Jurkat, Clone E6-1 (cell line): ENCODE results near the gene OPCML.

Experiments
- DNase-seq: peaks from one replicate; pipeline ENCODE4 v3.0.0-alpha.2; 2011; ENCODE audit warnings: low read depth, low spot score
- H3K4me3 ChIP-seq: 2 replicates; pipeline ENCODE4 v1.5.1; 2011; ENCODE audit warnings: mild to moderate bottlenecking, low read length, control low read depth, moderate library complexity

OPCML gene

DNA sequence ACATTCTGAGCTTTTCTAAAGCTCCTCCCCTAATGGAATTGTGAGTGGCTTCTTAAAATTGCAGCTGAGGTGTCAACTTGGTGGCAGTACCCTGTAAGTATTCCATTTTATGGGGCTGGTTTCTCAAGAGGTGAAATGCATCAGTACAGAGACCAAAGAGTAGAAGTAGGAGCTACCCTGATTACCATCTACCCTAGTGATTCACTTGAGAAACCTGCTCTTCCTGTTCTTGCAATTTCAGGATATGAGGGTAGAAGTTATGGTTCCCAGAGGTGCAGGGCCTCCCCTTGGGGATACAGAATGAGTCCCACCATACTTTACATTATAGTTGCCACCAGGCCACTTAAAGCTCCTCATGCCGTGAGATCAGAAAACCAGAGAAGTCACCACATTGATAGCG, 944.6 kb downstream of the OPCML start:
- H3K4me3 ChIP-seq, result no peak overlapping the region
- DNase-seq, result no peak

DNA sequence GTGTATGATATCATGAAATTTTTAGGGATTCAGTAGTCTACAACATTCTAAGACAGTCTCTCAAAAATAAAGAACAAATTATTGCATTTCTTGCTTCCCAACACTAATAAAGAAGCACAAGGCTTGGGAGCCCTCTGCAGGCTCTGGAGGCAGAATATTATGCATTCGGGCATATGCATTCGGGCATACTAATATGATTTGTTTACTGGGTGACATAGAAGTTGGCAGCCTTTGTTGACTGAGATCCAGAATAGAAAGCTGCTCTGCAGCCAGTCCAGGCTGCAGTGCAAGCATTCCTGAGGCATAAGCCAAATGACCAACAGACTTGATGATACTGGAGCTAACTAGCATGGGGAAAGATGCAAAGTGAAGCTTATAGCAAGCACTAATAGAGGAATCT, 945.5 kb downstream of the OPCML start:
- H3K4me3 ChIP-seq, result no peak overlapping the region
- DNase-seq, result no peak

DNA sequence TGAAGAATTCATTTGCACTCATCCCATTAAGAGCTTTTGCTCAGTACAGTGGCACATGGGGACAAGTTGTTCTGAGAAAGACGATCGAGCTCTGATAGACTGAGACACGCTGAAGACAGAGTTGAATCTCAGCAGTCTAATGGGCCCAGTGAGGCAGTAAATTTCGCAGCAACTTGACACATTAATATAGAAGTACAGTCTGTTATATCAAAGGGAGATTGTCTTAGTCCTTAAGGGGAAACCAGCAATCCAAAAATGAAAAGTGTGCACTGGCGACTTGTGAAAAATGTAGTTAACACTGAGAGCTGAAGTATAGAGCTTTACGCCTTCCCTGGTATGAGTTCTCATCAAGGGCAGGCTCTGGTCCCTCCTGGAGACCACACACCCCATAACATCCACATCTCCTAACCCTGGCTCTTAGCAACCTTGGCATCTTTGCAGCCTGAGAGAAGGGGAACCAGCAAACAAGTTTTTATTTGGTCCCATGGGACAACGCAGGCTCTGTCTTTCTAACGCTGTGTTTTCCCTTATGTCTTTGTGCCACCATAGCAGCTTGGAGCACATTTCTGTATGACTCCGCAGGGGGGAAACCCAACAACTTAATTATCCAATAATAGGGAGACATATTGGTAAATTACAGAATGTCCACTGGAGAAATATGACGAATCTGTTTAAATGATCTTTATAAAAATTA, 952.5 kb downstream of the OPCML start:
- no peak for DNase-seq

DNA sequence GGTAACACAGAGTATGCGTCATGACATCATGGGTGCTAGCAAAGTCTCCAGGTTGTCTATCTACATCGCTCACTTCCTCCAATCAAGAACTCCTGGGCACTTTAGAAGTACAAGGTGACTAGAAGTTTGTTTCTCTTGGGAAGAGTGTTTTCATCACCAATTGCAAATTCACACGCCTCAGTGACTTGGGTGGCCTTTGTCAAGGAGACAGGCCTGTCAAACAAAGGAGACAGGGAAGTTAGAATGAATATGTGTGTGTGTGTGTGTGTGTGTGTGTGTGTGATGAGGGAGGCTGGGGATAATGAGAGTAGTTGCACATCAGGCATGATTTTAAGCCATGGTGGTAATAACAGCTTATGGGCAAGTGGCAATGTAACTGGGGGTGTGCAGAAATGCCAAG, 953.2 kb downstream of the OPCML start:
- no peak overlapping the region for H3K4me3 ChIP-seq
- DNase-seq, result no peak

More for the DNA sequence above, 952.5 kb downstream of the OPCML start:
- H3K4me3 ChIP-seq, result no peak overlapping the region

DNA sequence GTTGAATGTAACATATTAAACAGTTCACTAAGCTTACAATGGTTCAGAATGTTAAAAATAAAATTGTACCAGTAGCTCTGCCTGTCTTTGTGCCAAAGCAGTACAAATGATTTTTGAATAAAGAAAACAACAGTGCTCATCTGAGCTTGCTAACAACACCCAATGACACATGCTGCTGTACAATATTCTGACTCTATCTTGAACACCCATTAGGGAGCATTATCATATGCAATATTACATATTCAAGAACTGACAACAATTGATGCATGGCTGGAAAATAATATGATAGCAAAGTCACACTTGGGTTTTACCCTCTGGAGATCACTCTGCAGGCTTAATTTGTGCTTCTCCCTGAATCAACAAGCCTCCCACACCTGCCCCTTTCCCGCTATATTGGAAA, 953.7 kb downstream of the OPCML start:
- no peak overlapping the region for H3K4me3 ChIP-seq

DNA sequence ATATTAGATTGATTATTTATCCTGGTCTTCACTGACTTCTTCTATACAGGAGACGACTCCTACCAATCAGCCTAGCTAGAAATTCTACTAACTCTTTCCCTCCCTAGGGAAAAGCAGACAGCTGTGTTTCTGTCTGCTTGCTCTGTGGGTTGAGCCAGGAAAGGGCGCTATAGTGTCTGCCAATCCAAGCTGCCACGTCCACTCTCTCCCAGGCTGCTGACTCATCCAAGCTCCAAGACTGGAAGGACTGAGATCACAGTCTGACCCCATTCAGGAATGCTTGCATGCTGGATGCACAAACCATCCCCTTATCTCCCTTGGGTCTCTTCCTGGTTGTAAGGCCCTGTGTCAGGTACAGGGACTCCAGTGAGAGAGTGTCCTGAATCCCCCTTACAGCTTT, 955.6 kb downstream of the OPCML start:
- DNase-seq, result no peak

More for the DNA sequence above, 953.7 kb downstream of the OPCML start:
- DNase-seq, result no peak

DNA sequence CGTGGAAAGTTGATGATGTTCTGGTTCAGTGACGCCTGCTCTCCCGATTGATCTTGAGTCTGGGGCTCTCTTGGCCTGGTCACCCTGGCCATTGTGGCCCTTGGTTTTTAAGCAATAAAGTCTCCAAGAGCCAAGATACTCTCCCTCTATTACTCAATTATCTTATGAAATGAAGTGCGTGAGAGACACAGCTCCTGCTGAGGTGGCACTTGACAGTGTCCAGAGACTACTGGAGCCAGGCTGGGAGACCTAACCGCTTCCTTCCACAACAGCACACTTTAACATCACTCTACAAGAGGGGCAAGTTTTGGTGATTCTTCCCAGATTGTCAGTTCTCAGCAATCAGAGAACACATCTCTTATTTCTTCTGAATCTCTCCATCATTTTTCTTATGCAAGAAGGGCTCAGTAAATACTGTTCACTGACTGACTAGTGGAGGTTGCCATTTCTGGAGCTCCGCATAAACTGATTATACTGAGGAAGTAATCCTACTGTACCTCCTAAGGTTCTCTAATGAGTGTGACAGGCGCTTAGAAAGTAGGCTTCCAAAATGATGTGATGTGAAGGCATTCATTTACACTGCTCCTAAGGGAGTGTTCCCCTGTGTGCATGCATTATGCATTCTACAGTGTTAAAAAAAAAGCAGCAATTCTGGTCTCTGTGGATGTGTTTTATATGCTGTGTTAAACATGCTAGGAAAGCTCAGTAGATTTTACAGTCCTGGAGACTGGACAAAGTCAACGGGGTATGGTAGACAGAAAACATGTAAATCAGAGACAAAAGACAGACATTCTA, 968.0 kb downstream of the OPCML start:
- no peak for DNase-seq
- no peak overlapping the region for H3K4me3 ChIP-seq

More for the DNA sequence above, 955.6 kb downstream of the OPCML start:
- no peak overlapping the region for H3K4me3 ChIP-seq

DNA sequence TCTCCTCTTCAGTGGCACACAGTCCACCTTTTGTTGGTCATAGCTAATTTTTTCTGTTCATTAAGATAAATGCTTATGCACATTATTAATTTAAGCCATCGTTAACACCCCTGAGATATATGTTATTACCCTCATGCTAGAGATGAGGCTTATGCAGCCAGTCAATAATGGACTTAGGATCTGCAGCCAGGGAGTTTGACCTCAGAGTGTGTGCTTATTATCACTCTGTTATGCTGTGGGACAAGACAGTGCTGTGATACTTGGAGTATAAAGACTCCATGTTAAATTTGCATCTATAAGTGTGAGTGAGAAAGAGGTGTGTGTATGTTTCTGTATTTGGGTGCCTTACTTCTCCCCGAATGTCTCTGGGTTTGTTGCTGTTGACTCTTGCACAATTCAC, 969.3 kb downstream of the OPCML start:
- no peak for DNase-seq
- H3K4me3 ChIP-seq, result no peak overlapping the region

DNA sequence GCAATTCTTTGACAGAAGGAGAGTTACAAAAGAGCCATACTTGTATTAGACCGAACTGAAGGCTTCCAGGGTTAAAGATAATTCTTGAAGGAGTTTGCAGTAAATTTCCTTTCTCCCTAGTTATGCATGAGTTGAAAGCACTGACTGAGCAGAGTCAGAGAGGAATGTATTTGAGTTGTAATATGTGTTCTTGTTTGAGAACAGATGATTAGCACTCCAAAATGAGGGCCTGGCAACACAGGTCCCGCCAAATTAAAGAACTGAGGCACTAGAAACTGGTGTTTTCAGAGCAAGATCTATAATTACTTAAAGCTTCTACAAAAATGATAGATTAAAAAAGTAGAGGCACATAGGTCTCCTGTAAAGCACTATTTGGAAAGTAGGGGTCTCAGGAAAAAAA, 970.4 kb downstream of the OPCML start:
- H3K4me3 ChIP-seq, result no peak overlapping the region
- no peak for DNase-seq

DNA sequence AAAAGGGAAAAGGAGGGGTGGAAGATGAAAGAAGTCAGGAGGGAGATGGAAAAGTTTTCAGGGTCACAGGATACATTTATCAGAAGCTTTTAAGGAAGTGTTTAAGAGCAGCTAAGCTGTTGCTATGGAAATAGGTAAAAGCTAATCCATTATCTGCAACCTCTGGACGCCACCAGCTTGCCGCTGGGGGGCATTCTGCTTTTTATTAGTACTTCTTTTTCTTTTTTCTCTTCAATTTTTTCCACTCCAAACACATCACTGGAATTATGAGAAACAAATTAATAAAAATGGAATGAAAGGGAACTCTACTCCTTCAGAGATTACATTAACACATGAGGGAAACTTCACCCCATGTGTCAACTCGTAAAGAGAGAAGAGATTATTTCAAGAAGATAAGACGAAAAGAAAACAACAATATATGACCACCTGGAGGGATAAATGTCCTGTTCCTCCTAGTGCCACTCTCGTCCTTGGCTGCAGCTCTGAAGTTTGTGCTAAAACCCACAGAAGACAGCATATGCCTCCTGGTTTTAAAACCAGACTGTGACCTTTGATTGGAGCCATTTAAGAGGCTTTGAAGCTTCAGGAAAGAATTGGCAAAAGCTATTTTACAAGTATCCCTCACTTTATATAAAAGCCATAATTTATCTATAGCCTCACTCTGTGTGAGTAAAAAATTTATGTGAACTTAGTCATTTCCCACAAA, 972.8 kb downstream of the OPCML start:
- no peak for DNase-seq
- no peak overlapping the region for H3K4me3 ChIP-seq

DNA sequence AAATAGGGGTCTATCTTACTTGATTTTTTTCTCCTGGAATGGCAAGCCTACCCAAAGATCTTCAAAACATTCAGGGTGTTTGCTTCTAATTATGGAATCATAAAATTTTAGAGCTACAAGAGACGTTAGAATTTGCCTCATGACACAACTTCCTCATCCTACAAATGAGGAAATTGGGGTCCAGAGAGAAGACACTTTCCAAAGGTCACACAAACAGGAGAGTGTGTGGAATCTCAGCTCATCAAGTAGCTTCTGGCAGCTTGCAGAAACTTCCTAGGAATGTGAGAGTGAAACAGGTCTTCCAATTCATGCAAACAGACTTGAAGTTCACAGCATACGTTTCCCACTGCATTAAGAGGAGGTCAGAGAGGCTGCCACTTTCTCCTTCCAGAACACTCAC, 976.0 kb downstream of the OPCML start:
- DNase-seq, result no peak
- no peak overlapping the region for H3K4me3 ChIP-seq

DNA sequence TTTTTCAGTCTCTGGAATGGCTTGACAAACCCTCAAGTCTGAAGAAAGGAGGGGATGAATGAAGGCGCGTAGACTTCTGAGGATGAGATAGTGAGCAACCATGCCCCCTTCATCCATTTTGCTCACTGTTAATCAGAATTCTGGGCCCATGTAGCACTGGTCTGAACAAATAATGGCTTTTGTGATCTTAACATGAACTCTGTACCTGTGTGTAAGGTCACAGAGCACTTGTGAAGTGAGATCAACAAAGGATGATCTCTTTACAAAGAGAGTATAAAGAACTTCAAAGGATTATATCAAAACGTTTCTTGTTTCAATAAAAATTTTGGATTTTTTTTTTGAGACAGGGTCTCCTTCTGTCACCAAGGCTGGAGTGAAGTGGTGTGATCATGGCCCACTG, 976.7 kb downstream of the OPCML start:
- DNase-seq, result no peak
- H3K4me3 ChIP-seq, result no peak overlapping the region

DNA sequence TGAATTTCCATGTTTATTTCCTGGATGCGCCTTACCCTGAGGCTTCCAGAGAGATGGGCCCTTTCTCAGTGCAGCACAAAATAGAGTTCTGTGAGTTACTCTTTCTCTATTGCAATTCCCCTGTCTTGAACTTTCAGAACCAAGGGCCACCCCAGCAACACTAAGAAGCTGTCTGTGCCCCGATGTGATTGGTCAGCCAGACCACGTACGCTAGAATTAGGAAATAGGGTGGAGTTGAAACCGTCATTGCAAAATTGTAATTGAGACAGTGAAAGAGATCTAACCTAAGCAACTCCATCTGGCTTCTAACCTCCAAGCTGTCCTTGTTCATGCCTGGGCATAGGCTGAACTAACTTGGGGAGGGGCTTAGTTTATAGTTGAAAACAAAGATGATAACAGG, 981.3 kb downstream of the OPCML start:
- DNase-seq, result no peak
- no peak overlapping the region for H3K4me3 ChIP-seq

DNA sequence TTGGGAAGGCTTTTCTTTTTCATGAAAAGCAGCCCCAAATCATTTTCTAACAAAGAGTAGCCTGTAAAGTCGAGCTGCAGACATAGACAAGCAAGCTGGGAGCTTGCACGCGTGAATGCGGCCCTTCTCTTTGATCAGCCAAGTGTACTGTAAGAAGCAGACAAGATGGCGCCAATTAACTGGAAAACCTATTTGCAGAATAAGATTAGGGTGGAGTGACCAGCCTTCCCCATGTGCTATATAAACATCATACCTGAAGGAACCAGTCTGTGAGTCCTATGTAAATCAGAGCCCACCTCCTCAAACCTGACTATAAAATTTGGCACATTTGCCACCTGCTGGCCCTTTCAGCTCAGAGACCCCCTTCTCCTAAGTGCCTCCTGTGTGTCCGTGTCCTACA, 982.7 kb downstream of the OPCML start:
- H3K4me3 ChIP-seq, result no peak overlapping the region
- DNase-seq, result no peak

DNA sequence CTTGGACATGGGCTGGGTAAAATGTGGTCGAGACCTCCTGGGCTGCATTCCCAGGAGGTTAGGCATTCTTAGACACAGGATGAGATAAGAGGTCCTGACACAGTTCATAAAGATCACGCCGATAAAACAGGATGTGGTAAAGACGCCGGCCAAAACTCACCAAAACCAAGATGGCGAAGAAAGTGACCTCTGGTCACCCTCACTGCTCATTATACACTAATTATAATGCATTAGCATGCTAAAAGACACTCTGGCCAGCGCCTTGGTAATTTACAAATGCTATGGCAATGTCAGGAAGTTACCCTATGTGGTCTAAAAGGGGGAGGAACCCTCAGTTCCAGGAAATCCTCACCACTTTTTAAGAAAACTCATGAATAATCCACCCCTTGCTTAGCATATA, 983.3 kb downstream of the OPCML start:
- no peak for DNase-seq

DNA sequence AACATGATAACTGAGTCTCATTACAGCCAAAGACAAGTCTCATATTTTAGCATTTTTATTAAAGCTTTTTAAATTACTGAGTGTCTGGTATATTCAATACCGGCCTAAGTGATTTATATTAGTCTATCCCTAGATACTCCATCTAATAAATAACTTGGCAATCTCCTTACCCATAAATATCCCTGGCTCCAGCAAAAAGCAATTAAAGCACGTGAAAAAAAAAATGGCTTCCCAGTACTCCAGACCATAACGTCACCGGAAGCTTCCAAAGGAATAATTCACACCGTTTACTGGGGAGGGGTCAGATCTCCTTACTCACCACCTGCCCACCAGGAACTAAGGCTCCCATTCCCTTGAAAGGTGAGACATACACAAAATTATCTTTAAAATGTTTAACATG, 988.3 kb downstream of the OPCML start:
- DNase-seq, result no peak
- no peak overlapping the region for H3K4me3 ChIP-seq

More for the DNA sequence above, 983.3 kb downstream of the OPCML start:
- no peak overlapping the region for H3K4me3 ChIP-seq

DNA sequence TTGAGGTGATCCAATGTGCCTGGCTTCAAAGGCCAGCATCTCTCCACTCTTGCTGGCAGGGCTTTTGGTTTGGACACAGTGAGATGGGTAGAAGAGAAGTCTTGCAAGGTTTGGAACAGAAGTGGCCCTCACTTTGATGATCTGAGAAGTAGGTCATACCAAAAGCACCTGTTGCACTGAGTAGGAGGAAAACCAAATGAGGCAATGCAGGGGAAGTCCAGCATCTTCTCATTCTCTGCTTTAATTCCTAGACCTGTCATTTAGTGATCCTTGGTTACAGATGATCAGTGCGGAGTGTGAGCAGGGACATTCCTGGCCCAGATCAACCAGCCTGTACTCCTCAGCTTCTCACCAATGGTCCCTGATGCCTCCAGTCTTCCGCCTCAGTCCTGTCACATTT, 990.5 kb downstream of the OPCML start:
- no peak overlapping the region for H3K4me3 ChIP-seq
- no peak for DNase-seq

DNA sequence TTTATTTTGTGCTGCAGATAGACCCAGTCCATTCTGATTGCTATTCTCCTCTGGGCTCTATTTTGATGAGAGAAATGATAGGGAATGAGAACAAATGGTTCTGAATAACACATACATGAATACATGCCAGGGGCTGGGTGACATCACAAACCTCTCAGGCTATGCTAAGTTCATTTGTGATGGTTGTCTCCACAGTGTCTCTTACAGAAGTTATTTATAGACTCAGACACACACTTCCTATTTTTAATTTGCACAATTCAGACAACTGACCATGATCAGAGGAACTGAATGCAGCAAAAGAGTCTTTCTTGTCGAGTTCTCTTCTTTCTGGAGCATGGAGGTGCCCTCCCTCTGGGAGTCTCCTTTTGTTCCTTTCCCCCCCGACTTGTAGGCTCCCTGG, 991.7 kb downstream of the OPCML start:
- DNase-seq, result no peak
- no peak overlapping the region for H3K4me3 ChIP-seq

DNA sequence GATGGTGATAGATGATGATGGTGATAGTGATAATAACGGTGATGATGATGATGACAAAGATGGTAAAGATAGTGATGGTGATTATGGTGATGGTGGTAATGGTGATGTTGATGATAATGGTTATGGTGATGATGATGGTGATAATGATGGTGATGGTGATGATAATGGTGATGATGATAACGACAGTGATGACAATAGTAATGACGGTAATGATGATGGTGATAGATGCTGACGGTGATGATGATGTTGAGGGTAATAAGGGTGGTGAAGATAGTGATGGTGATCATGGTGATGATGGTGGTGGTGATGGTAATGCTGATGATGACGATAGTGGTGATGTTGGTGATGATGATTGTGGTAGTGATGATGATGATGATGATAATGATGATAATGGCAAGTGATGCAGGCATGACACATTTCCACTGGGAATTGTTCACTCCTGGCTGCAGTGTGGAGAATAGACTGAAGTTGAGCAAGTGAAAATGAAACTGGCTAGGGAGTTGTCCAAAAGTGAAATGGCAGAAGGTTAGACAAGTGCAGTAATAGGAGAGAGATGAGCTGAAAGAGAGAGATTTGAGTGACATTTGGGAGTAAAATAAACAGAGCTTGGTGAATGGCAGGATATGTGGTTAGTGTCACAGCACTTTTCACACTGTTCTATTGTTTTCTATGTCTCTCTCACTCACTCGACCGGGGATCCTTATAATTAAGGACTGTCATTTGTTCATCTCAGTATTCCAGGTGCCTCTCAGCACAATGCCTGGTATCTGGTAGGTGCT, 992.5 kb downstream of the OPCML start:
- DNase-seq, result no peak
- no peak overlapping the region for H3K4me3 ChIP-seq
